HG03558 (cell line): ENCODE data around the gene SAMSN1.
"Not testable (repeated sequence)": the region's sequence is repeated elsewhere in the genome, so short reads cannot be mapped to it uniquely, and the experiment has no call there.

ENCODE experiments used
- ATAC-seq: cut with Tn5 transposase; IDR thresholded peaks from one replicate; pipeline ENCODE4 v1.9.1; 2021; ENCODE audit warnings: moderate number of reproducible peaks; ENCODE audit not compliant: unreplicated experiment; ENCODE audit errors: extremely low read depth

SAMSN1 gene

DNA sequence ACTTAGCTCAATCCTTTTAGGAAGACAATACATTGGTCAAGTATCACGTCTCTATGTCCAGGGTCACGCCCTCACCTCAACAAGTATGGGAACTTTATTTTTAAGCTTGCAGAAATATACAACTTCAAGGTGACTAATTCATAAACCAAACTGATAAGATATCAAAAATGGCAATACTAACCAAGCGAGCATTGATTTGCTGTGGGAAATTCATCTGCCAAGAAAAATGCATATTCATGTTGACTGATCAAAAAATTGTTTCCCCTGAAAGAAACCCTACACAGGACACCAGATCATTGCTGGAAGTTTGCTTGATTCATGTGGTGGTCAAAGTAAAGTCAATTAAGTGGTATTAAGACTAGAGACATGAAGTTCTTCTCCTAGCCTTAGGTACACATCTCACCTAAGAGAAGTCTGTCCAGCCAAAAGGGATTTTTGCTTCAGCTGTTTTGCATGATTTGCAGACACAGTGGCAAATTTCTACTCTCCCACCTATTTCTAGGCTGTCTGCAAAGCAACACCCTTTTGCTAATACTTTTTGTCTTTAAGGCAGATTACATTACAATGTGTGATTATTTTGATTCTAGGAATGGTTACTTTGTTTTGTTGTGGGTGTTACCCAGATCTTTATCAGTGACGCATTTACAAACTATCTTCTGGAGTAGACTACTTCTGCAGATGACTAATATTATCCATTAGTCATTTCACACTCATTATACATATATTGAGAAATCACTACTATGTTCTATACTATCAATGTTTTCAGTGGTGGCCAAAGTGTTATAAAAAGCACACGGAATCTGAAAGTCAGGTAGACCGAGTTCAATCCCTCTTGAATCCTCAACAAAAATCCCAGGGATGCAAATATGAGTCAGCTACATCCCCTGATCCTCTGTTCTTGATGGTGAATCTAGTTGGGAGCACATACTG is 12.4 kb downstream of the SAMSN1 start:
- ATAC-seq: peak; percentile 89

DNA sequence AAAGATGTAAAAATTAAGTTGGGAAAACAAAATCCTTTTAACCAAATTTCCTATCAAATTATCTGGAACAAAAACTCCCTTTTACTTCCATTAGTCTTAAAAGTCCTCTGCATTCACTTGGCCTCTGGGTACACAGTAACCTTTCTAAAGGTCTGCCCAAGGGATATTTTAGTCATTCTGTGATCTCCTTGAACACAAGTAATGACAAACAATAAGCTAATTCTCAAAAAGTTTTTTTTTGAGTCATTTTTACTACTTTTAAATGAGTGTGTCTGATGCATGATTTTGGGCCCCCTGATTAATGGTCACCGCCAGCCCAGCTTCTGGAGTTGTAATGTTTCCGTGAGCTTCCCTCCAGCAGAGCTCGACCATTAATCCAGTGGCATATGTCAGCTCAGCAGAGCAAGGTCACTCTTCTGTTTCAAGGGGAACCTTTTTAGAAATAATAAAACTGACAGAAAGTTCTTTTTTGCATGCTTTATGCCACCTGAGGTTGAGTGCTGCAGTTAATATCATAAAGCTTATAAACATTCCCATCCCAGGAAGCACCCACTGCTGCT is 14.3 kb downstream of the SAMSN1 start:
- ATAC-seq: no peak

DNA sequence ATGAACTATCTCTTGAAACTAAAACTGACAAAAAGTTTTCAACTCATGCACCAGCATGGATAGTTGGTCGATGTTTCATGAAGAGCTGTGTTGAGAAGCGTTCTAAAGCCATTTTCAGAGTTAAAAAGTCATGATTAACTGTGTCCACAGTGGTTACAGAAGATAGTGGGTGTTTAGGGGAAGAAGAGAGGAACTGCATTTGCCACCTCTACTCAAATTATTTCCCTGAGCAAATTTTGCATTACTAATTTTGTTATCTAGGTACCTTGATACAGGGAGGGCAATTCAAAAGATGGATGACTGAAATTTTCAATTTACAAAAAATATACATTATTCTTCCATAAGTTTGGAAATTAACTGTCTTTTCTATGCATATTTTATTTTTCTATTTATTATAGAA is 15.5 kb downstream of the SAMSN1 start:
- ATAC-seq: no peak

DNA sequence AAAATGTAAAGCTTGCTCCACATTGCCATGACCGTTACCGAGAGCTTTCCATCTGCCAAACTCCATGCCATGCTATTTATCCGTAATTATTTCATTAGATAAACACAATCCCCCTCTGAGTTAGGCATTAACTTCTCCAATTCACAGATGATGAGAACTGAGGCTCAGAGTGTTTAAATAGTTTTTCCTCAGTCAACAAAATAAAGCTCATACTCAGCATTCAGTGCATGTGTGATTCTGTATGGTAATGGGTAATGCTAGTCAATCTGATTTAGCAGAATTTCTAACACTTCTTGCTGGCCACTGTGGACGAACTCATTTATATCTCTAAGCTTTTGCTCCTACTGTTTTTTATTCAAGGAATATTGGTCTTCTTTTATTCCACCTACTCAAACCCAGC is 17.3 kb downstream of the SAMSN1 start:
- ATAC-seq: no peak

- no peak for ATAC-seq
These were observed 18.1 kb downstream of the SAMSN1 start for GRCh38 chr21:14527696-14528652.

DNA sequence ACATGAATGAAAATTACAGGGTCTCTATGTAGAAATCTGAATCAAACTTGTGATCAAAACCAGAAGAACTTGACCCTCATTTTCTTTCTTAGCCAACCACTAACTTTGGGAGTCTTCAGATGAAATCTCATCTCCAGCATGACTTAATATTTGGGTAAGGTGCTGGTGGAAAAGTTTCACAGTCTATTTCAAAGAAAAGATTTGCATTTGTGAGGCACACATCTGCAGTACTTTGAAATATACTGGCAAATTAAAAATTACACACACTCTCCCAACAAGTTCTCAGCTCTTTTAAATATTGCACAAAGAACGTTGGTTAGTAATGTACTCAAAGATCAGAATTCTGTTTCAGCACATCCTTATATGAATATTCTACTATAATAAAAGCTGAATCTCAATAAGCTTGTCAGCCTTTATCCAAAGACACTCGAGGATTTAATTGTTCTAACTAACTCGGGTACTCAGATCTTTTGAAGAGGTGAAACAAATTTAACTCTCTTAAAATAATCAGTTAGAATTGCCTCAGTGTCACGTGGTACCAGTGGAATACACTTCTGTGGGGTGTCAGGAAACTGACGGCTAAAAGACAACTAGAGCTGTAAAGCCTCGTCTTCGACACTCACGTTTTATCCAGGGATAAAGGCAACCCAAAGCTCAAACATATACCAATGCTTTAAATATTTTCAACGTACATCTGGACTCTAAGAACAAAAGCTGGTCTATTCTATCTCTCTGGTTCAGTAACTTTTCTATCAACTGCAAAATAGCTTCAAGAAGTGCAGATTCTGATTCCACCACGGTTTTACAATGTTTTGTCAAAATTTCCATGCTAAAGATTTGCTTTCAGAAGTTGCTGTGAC is 19.0 kb downstream of the SAMSN1 start:
- no peak for ATAC-seq

GRCh38 chr21:14526199-14526598 is 19.9 kb downstream of the SAMSN1 start:
- no peak for ATAC-seq

DNA sequence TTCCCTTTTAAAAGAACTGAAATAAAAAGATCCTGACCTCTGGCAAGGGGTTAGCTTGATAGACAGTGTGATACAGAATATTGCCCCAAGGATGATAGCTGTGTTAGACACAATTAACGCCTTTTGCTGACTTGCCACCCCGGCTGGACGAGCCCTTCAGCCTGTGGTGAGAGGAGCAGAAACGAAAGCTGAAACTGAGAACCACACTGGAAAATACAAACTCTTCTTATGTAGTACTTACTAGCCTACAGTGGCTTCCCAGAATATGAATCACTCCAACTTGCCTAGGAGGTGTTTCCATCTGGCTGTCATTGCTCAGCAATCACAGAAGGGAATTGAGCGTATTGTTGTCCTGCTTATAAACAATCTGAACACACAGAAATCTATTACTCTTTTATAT is 22.9 kb downstream of the SAMSN1 start:
- peak; percentile 52 for ATAC-seq

DNA sequence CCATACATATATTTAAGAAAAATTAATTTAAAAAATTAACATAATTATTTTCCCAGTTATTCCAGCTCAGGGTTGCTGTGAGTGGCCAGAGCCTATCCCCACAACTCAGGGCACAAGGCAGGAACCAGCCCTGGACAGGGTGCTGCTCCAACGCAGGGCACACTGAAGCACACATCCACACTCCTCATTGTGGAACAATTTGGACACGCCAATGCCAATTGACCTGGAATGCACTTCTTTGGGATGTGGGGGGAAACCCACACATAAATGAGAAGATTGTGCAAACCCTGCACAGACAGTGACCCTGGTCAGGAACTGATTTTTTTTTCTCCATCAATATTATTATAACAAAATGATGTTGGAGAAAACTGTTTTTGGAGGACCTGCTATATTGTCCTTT is 23.4 kb downstream of the SAMSN1 start:
- no peak for ATAC-seq

DNA sequence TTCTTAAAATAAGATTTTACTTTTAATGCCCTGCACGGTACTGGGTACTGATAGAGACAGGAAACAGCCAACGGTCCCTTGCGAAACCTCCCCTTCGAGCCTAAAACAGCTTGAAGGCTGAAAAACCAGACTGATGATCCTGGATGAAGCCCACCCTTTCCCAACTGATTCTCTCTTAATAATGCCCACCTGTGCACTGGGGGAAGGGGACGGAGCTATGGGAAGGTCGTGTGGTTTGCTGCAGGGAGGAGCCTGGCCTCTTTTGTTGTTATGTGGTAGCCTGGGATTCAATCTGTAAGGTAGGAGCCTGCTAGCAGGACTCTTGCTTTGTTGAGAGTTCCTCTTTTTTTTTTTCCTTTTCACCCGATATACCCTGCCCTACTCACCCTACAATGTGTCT is 25.6 kb downstream of the SAMSN1 start:
- ATAC-seq: no peak

- no peak for ATAC-seq
These were observed 27.1 kb downstream of the SAMSN1 start for GRCh38 chr21:14519000-14519399.

- ATAC-seq: no peak
These were observed 32.3 kb downstream of the SAMSN1 start for GRCh38 chr21:14513804-14514203.

GRCh38 chr21:14506859-14507457 is 39.2 kb downstream of the SAMSN1 start:
- ATAC-seq: not testable (repeated sequence)

- ATAC-seq: no peak
These were observed 45.2 kb downstream of the SAMSN1 start for GRCh38 chr21:14500873-14501272.

DNA sequence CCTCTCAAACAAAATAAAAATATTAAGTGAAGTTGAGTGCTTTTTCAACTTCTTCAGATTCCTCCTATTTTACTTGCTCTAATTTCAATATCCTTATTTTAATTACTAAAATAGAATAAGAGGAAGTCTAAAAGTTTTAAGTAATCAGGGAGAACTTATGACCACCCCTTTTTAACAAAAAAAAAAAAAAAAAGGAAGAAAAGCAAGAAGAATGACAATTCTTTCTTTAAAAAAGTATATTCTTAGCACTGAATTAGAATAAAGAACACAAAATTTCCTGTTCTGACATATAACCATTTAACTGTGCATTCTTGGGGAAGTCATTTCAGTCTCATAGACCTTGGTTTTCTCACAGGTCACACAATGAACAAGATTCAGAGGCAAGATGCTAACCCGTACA is 46.8 kb downstream of the SAMSN1 start:
- ATAC-seq: no peak

GRCh38 chr21:14497825-14498224 is 48.3 kb downstream of the SAMSN1 start:
- ATAC-seq: no peak

DNA sequence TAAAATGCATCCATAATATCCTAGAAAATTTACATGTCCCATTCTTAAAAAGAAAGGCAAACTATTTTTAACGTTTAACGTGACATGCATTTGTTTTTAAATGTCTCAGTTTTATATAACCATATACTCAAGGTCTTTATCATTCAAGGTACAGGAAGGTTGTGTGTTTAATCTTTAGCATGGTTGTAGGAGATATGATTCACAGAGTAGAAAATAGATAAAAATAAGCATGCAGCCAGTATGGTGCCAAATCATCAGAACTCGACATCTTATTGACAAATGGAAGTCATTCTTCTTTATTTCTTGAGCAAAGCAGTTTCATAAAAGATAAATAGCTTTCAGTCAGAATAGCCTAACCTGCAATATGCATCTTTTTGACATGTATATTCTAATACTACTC is 51.0 kb downstream of the SAMSN1 start:
- no peak for ATAC-seq

- not testable (repeated sequence) for ATAC-seq
These were observed 51.9 kb downstream of the SAMSN1 start for GRCh38 chr21:14494181-14494580.

DNA sequence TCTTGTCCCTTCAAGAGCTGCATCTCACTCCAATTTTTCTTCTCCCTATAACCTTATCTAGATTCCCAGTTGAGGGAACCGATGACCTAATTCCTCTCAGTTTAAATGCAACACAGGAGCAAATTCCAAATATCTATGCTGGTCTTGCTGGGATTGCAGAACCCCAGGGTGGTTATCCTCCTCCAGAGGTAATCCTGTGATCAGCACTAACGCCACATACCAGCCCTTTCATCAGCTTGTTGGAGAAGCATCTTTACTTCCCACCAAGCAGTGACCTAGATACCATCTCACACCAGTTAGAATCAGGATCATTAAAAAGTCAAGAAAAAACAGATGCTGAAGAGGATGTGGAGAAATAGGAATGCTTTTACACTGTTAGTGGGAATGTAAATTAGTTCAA is 52.4 kb downstream of the SAMSN1 start:
- no peak for ATAC-seq
